CD4-positive, alpha-beta T cell treated with Interleukin-21 for 1 hour (primary cell): ENCODE data around the gene PNPLA7.
"Not testable (repeated sequence)": the region's sequence is repeated elsewhere in the genome, so short reads cannot be mapped to it uniquely, and the experiment has no call there.

Experiments
- DNase-seq: peaks from one replicate; pipeline ENCODE4 v3.0.0-alpha.2; 2020

PNPLA7 gene

DNA sequence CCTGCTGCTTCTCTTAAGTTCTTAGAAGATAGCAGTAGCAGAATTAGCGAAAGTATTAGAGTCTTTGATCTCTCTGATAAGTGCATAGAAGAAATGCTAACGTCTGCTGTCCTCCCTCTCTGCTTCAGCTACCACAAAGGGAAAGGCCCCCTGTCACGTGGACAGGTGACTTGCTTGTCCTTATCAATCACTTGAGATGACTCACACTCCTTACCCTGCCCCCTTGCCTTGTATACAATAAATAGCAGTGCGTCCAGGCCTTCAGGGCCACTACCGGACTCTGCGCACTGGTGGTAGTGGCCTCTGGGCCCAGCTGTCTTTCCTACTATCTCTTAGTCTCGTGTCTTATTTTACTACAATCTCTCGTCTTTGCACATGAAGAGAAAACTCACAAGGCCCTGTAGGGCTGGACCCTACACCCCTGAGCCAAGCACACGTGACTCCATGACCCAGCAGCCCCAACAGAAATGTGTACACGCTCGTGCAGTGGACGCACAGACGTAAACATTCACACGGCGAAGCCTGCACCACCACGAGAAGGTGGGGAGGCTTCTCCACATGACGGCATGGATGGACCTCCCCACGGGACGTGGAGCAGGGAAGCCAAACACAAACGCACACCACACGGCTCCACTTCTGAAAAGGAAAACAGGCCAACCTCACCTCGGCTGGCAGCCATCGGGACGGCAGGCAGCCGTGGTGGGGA lies 38.3 kb downstream of the PNPLA7 start:
- DNase-seq, result no peak

DNA sequence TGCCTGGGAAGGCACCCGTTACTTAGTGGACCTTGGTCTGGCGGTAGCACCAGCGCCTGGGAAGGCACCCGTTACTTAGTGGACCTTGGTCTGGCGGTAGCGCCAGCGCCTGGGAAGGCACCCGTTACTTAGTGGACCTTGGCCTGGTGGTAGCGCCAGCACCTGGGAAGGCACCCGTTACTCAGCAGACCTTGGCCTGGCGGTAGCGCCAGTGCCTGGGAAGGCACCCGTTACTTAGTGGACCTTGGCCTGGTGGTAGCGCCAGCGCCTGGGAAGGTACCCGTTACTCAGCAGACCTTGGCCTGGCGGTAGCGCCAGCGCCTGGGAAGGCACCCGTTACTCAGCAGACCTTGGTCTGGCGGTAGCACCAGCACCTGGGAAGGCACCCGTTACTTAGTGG lies 39.1 kb downstream of the PNPLA7 start:
- not testable (repeated sequence) for DNase-seq

GRCh38 chr9:137509198-137509597 lies 41.0 kb downstream of the PNPLA7 start:
- no peak for DNase-seq

DNA sequence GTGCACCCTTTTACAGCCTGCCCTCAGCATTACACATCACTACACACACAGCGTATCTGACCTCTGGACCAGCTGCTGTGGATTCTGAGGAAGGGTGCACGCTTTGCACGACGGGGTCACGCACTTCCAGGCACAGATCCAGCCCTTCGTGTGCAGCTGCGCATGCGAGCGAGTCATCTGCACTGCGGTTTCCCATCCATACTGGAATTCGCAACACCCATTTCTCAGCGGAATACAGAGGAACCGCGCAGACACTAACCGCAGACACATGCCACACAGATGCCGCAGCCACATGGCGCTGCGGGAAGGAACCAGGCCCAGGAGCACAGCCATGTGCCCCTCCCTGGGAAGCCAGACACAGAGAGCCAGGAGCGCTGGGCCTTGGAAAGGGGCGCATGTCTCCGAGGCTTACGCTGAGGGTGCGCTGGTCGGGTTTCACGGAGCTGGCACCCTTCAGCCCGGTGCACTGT lies 43.5 kb downstream of the PNPLA7 start:
- no peak for DNase-seq

DNA sequence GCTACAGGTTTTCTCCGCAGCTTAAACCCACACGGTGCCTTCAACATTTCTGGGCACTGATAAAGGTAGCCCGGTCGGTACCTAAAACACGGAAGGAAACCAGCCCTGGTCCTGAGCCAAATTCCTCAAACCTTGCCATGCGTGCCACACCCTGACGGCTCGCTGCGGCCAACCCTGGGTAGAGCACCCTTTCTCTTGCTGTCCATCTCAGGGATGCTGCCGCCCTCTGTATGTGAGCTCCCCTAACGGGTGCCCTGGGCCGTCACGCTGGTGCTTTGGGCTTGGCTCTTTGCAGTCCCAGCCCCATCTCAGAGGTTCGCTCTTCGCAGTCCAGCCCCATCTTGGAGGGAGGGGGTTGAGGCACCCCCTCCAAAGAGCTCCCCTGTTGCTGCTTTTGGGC lies 43.9 kb downstream of the PNPLA7 start:
- DNase-seq, result no peak

DNA sequence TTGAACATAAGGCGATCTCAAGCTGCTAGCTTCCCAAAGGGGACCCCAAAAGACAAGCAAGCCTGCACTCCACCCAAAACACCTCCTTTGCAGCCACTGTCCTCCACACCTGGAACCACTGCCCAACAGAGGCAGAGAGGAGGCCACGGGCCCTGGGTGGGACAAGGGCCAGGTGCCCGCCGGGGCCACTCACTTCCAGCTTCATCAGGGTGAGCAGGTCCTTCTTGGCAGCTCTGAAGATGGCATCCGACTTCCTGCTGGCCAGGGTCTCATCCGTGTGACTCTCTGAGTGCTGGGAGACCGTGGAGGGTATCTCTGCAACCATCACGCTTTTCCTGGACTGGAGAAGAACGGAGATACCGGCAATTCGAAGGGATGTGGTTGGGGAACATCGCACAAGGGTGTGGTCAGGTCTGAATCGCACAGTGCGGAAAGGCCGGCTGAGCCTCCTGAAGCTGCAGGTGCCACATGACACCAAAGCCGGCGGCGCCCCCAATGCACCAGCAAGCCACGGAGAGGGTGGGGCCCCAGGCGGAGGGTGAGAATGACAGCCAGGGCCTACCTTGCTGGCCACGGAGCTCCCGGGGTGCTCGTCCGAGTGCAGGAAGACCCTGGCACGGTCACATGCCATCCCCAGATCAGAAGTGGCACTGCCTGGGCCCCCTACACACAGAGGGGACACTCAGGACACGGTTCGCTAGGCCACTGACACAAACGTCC lies 44.6 kb downstream of the PNPLA7 start:
- no peak for DNase-seq

DNA sequence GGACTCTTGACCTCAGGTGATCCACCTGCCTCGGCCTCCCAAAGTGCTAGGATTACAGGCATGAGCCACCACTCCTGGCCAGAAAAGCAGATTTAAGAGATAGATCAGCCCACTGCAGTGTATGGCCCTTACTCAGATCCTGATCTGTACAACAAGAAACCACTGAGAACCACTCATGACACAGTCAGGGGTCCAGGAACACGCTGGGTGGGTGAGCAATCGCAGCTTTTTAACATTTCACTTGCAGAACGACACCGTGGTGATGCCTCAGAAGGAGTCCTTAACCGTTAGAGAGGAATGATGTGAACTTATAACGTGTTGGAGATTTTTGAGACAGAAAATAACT lies 45.8 kb downstream of the PNPLA7 start:
- DNase-seq, result no peak

DNA sequence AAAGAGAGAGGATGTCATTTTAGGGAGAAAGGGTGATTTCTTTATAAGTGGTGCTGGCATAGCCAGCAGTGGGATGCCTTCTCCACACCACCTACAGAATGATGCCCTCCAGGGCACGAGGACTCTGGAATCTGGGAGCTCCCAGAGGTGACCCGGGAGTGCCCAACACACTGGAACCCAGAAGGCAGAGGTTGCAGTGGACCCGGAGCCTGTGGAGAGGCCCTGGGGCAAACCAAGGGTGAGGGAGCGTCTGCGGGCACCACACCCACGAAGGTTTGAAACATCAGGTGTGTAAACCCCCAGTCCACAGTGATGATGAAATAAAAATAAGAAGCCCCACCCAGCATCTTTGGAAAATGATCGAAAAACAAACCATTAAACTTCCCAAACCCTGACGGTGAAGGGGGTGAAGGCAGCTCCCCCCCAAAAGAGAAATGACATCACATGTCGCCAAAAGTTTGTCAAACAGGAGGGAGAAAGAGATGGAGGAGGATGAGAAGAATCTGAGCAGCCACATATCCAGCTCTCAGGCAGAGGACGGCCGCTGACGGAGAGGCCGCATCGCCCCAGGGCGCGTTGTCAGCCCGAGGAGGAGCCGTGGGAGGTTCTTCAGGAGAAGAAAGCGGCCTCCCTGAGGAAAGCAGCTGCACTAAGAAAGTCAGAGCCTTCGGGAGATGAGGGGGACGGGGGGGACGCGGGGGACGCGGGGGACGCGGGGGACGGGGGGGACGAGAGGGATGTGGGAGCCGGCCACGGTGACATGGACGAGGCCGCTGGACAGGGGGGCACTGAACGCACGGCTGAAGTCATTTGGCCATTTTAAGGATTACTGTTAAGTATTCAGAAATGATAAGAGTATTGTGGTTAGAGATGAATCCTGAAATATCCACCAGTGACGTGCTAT lies 47.9 kb downstream of the PNPLA7 start:
- DNase-seq, result no peak

DNA sequence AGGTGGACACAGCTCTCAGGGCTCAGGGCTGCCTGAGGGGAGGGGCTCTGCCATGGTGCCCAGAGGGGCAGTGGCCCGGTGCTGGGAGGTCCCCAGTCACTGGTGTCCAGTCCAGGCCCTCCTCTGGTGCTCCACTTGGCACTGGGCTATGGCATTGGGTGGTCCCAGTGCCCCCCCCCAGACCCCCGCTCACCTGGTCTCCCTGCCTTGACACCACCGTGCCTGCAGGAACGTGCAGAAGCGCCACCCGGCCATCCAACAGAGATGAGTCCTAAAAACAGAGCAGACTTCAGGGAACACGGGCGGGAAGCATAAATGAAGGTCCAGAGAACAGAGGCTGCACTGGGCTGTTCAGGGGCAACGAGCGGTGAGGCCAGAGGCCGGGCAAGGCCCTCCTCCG lies 48.7 kb downstream of the PNPLA7 start:
- DNase-seq, result no peak

DNA sequence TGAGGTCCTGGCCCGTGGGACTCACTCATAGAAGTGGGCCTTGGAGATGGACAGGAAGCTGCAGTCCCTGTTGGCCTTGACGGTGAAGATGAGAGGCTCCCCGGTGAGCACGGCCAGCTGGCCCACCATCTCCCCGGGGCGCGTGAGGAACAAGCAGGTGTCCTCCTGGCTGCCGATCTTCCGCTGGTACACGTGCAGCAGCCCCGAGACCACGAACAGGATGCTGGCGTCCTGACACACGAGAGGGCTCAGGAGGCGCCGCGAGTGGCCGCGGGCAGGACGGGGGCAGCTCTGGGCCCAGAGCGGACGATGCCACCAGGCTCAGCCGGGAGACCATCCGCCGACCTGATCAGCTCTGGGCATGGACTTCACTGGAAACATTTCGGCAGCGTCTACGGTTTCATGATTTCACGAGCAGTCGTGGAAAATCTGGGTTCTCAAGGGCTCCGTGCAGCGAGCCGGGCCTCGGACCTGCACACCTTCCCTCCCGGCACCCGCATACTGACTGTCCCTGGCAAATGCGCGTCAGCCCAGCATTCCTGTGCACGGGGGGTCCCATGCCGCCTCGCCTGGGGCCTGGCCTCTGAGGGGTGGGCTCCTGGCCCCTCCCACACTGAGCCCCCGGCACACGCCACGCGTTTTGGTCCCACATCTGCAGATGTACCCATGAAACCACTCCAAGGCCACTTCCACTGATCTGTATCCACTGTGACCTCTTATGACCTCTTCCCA lies 49.4 kb downstream of the PNPLA7 start:
- DNase-seq, result no peak

DNA sequence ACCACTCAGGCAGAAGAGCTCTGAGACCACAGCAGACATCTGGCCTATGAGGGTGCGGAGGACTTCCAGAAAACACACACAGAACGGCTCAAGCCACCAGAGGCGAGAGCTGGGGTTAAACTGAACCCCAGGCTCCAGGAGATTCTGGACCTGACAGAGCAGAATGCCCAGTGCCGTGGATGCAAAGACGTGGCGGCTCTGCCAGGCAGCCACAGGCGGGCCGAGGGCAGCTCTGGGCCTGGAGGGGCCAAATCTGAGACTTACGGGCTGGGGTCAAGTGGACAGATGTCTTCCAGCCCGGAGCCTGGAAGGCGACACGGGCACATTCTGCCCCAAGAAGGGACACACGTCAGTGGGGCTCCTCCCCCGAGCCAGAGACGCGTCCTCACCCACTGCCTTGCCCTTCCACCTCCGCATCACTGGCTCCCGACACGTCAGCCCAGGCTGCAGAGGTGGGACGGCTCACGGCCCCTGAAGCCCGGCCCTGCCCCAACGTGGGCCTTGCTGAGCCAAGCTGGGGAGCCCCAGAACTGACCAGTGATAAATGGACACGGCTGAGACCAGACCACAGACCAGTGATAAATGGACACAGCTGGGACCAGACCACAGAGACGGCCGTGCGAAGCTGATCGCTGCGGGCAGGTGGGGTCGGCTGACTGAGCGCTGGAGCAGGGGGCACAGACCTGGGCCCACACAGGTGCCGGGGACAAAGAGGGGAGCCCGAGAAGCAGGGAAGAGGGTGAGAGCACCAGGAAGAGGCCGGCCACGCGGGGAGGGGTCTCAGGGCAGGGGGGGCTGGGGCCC lies 50.1 kb downstream of the PNPLA7 start:
- DNase-seq, result no peak

DNA sequence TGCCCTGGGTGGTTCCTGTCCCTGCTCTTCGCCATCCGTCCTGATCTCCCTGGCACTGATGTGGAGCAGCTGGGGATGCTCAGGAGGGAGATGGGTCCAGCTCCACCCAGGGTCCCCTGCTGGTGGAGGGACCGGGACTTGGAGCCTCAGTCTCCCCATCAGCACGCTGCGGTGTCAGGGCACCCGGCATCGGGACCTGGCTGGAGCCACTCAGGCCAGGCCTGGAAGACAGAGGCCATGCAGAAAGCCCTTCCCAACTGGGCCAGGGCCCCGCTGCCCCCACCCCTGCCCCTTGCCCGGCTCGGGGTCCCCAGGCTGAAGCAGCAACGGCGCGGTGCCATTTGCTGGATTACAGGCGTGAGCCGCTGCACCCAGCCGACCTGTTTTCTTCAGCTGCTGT lies 50.8 kb downstream of the PNPLA7 start:
- no peak for DNase-seq

- no peak for DNase-seq
These were observed 51.5 kb downstream of the PNPLA7 start for GRCh38 chr9:137498720-137499150.

- no peak for DNase-seq
These were observed 52.1 kb downstream of the PNPLA7 start for GRCh38 chr9:137497921-137498719.

DNA sequence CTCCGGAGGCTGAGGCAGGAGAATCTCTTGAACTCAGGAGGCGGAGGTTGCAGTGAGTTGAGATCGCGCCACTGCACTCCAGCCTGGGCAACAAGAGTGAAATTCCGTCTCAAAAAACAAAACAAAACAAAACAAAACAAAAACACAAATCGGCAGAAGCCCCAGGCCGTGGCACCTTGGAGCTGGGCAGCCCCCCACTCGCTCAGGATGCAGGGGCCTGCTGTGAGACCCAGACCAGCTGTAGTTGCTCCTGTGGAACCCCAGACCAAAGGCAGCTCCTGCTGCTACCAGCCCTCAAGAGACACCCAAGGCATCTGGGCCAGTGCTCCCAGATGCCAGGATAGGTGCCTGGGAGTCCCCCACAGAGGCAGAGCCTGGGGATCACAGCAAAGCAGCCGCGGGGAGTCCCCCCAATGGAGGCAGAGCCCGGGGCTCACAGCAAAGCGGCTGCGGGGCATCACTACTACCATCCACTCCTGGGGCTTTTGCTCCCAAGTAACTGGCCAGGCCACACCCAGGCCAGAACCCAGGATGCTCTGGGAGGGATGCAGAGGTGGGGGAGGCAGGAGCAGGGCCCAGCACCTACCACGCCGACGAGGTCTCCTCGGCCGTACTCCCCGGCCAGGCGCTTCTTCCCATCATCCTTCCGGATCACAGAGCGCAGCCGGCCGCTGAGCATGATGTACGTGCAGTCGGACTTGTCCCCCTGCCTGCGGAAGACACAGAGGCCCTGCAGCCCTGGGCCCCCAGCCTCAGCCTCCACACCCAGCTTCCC lies 53.4 kb downstream of the PNPLA7 start:
- no peak for DNase-seq

- no peak for DNase-seq
These were observed 55.5 kb downstream of the PNPLA7 start for GRCh38 chr9:137494550-137495351.

DNA sequence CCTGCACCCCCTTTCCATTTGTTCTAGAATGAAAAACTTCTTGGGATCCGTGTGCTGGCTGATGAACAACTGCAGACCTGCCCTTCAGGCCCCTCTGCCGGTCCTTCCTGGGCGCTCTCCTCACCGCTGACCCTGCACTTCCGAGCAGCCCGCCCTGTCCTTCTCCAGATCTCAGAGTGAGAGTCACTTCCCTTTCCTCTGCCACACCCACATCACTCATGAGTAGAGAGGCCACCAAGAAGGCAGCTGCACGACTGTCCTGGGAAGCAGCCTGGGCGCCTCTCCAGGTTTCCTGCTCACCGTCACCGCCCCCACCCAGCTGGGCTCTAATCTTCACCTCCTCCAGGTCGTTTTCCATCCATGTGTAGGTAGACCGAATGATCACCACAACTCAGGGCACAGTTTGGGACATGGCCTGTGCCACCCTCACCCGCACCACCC lies 56.1 kb downstream of the PNPLA7 start:
- no peak for DNase-seq

GRCh38 chr9:137493364-137494103 lies 56.7 kb downstream of the PNPLA7 start:
- DNase-seq, result no peak
